Epidermal melanocyte (primary cell): ENCODE data around the gene SLC26A4.

Source experiments
- DNase-seq: peaks from one replicate; pipeline ENCODE4 v3.0.0; 2011; ENCODE audit warnings: low spot score; ENCODE audit not compliant: insufficient read length

The SLC26A4 gene

GRCh38 chr7:107694386-107694785 is 33.8 kb downstream of the SLC26A4 start:
- DNase-seq: no peak

GRCh38 chr7:107696330-107696946 is 35.8 kb downstream of the SLC26A4 start:
- no peak for DNase-seq

GRCh38 chr7:107697321-107698049 is 36.9 kb downstream of the SLC26A4 start:
- DNase-seq: no peak

GRCh38 chr7:107700570-107700969 is 39.9 kb downstream of the SLC26A4 start:
- DNase-seq: no peak

- no peak for DNase-seq
These were observed 40.6 kb downstream of the SLC26A4 start for GRCh38 chr7:107701191-107701590.

- no peak for DNase-seq
These were observed 42.6 kb downstream of the SLC26A4 start for GRCh38 chr7:107703219-107703618.

GRCh38 chr7:107703872-107704271 is 43.2 kb downstream of the SLC26A4 start:
- DNase-seq: no peak

- DNase-seq: no peak
These were observed 48.3 kb downstream of the SLC26A4 start for GRCh38 chr7:107708956-107709355.

GRCh38 chr7:107711301-107711700 is 50.7 kb downstream of the SLC26A4 start:
- DNase-seq: no peak

- no peak for DNase-seq
These were observed 51.4 kb downstream of the SLC26A4 start for GRCh38 chr7:107712025-107712424.

GRCh38 chr7:107712896-107713295 is 52.3 kb downstream of the SLC26A4 start:
- DNase-seq: no peak

GRCh38 chr7:107715531-107715930 is 54.9 kb downstream of the SLC26A4 start:
- DNase-seq: no peak

GRCh38 chr7:107718456-107719193 is 58.0 kb downstream of the SLC26A4 start:
- no peak for DNase-seq

- no peak for DNase-seq
These were observed 60.7 kb downstream of the SLC26A4 start for GRCh38 chr7:107721286-107721685.

GRCh38 chr7:107723255-107723654 is 62.6 kb downstream of the SLC26A4 start:
- no peak for DNase-seq

- DNase-seq: peak; percentile 74
These were observed 64.6 kb downstream of the SLC26A4 start for GRCh38 chr7:107725138-107725740.

GRCh38 chr7:107726356-107727130 is 65.9 kb downstream of the SLC26A4 start:
- no peak for DNase-seq

- DNase-seq: no peak
These were observed 67.6 kb downstream of the SLC26A4 start for GRCh38 chr7:107728276-107728675.

GRCh38 chr7:107742678-107743566 is 82.3 kb downstream of the SLC26A4 start:
- no peak for DNase-seq
